ENCODE data around the gene GSG1L.

The GSG1L gene

GRCh38 chr16:27840311-27841060 lies 223.0 kb downstream of the GSG1L start:
- DNase-seq, result no peak

- DNase-seq, result no peak
Observed at GRCh38 chr16:27839419-27839818, 224.1 kb downstream of the GSG1L start.

GRCh38 chr16:27838536-27839175 lies 224.9 kb downstream of the GSG1L start:
- DNase-seq, result no peak

GRCh38 chr16:27829975-27830374 lies 233.5 kb downstream of the GSG1L start:
- no peak for DNase-seq

GRCh38 chr16:27828671-27829070 lies 234.8 kb downstream of the GSG1L start:
- DNase-seq, result no peak

- DNase-seq, result no peak
Observed at GRCh38 chr16:27827765-27828164, 235.7 kb downstream of the GSG1L start.

- DNase-seq, result no peak
Observed at GRCh38 chr16:27826893-27827289, 236.6 kb downstream of the GSG1L start.

GRCh38 chr16:27826081-27826892 lies 237.2 kb downstream of the GSG1L start:
- no peak for DNase-seq

GRCh38 chr16:27824786-27825185 lies 238.7 kb downstream of the GSG1L start:
- no peak for DNase-seq

GRCh38 chr16:27824006-27824405 lies 239.5 kb downstream of the GSG1L start:
- no peak for DNase-seq

- DNase-seq, result no peak
Observed at GRCh38 chr16:27823421-27823820, 240.1 kb downstream of the GSG1L start.

- no peak for DNase-seq
Observed at GRCh38 chr16:27822996-27823395, 240.5 kb downstream of the GSG1L start.

- DNase-seq, result no peak
Observed at GRCh38 chr16:27822529-27822928, 241.0 kb downstream of the GSG1L start.

GRCh38 chr16:27820646-27821345 lies 242.7 kb downstream of the GSG1L start:
- no peak for DNase-seq

- DNase-seq, result no peak
Observed at GRCh38 chr16:27819881-27820610, 243.5 kb downstream of the GSG1L start.

GRCh38 chr16:27819356-27819755 lies 244.2 kb downstream of the GSG1L start:
- DNase-seq, result no peak

GRCh38 chr16:27818246-27818645 lies 245.3 kb downstream of the GSG1L start:
- DNase-seq, result no peak

- no peak for DNase-seq
Observed at GRCh38 chr16:27817038-27817437, 246.5 kb downstream of the GSG1L start.

- DNase-seq, result no peak
Observed at GRCh38 chr16:27816561-27816960, 247.0 kb downstream of the GSG1L start.

- no peak for DNase-seq
Observed at GRCh38 chr16:27813591-27813990, 249.9 kb downstream of the GSG1L start.

GRCh38 chr16:27811881-27812280 lies 251.6 kb downstream of the GSG1L start:
- DNase-seq, result no peak

GRCh38 chr16:27806986-27807385 lies 256.5 kb downstream of the GSG1L start:
- no peak for DNase-seq
